GM19240 (cell line): ENCODE measurements around the gene TBK1.

Experiments used
- DNase-seq: peaks from one replicate; pipeline ENCODE4 v3.0.0; 2011; ENCODE audit warnings: low spot score; ENCODE audit not compliant: insufficient read length

Gene TBK1

GRCh38 chr12:64544371-64545080, 92.6 kb downstream of the TBK1 start:
- DNase-seq, result no peak

- no peak for DNase-seq
Measured at GRCh38 chr12:64545081-64545382, 93.1 kb downstream of the TBK1 start.

GRCh38 chr12:64549108-64549507, 97.2 kb downstream of the TBK1 start:
- no peak for DNase-seq

GRCh38 chr12:64550755-64551154, 98.8 kb downstream of the TBK1 start:
- no peak for DNase-seq

GRCh38 chr12:64551676-64552075, 99.8 kb downstream of the TBK1 start:
- no peak for DNase-seq
